Stimulated activated naive CD8-positive, alpha-beta T cell treated with anti-CD3 and anti-CD28 coated beads, Interleukin-15, Interleukin-2, amounts not matched to agents 100 ng/mL and 50 ng/mL, for 24 hours (primary cell): ENCODE measurements around the gene KMT5B.

Experiments used
- H3K27ac Mint-ChIP-seq: one replicate; pipeline ENCODE4 v1.8.0; 2021; ENCODE audit warnings: mild to moderate bottlenecking, mixed read lengths
- H3K27me3 Mint-ChIP-seq: one replicate; pipeline ENCODE4 v1.8.0; 2021; ENCODE audit warnings: mixed read lengths
- H3K36me3 Mint-ChIP-seq: one replicate; pipeline ENCODE4 v1.8.0; 2021; ENCODE audit warnings: low read depth, mixed read lengths
- H3K4me1 Mint-ChIP-seq: one replicate; pipeline ENCODE4 v1.8.0; 2021; ENCODE audit warnings: low read depth, mixed read lengths
- H3K4me3 Mint-ChIP-seq: one replicate; pipeline ENCODE4 v1.8.0; 2021; ENCODE audit warnings: mild to moderate bottlenecking, mixed read lengths
- H3K9me3 Mint-ChIP-seq: one replicate; pipeline ENCODE4 v1.8.0; 2021; ENCODE audit warnings: mixed read lengths

The KMT5B gene

GRCh38 chr11:68148879-68149278 is 64.2 kb downstream of the KMT5B start:
- H3K4me3 Mint-ChIP-seq = no peak overlapping the region
- peaks cover 4% of the 10 kb centered on the region for H3K4me1 Mint-ChIP-seq
- no peaks in the 10 kb centered on the region for H3K36me3 Mint-ChIP-seq
- no peak overlapping the region for H3K27ac Mint-ChIP-seq
- H3K9me3 Mint-ChIP-seq = no peaks in the 10 kb centered on the region
- H3K27me3 Mint-ChIP-seq = no peaks in the 10 kb centered on the region

- Mint-ChIP-seq H3K27ac (no peak overlapping the region), H3K4me3 (no peak overlapping the region), H3K9me3 (no peaks in the 10 kb centered on the region), H3K4me1 (peaks cover 4% of the 10 kb centered on the region), H3K36me3 (no peaks in the 10 kb centered on the region), H3K27me3 (no peaks in the 10 kb centered on the region)
These were observed 64.9 kb downstream of the KMT5B start for GRCh38 chr11:68148071-68148805.

- Mint-ChIP-seq H3K27me3 (no peaks in the 10 kb centered on the region), H3K4me1 (peaks cover 15% of the 10 kb centered on the region), H3K27ac (no peak overlapping the region), H3K36me3 (no peaks in the 10 kb centered on the region), H3K9me3 (no peaks in the 10 kb centered on the region), H3K4me3 (no peak overlapping the region)
These were observed 66.2 kb downstream of the KMT5B start for GRCh38 chr11:68146704-68147474.

GRCh38 chr11:68146010-68146540 is 67.0 kb downstream of the KMT5B start:
- Mint-ChIP-seq H3K27me3 (no peaks in the 10 kb centered on the region), H3K4me3 (no peak overlapping the region), H3K27ac (no peak overlapping the region), H3K4me1 (peaks cover 22% of the 10 kb centered on the region), H3K9me3 (no peaks in the 10 kb centered on the region), H3K36me3 (no peaks in the 10 kb centered on the region)

- no peaks in the 10 kb centered on the region for H3K27me3 Mint-ChIP-seq
- H3K4me3 Mint-ChIP-seq = no peak overlapping the region
- H3K9me3 Mint-ChIP-seq = no peaks in the 10 kb centered on the region
These were observed 67.8 kb downstream of the KMT5B start for GRCh38 chr11:68145120-68145866.

GRCh38 chr11:68143310-68143689 is 69.8 kb downstream of the KMT5B start:
- peak overlapping the region; percentile 34 for H3K27ac Mint-ChIP-seq

More at GRCh38 chr11:68145120-68145866, 67.8 kb downstream of the KMT5B start:
- Mint-ChIP-seq H3K4me1 (peaks cover 22% of the 10 kb centered on the region), H3K27ac (no peak overlapping the region), H3K36me3 (no peaks in the 10 kb centered on the region)

GRCh38 chr11:68142441-68143309 is 70.4 kb downstream of the KMT5B start:
- peak overlapping the region; percentile 88 for H3K27ac Mint-ChIP-seq
- H3K36me3 Mint-ChIP-seq = no peaks in the 10 kb centered on the region
- H3K4me1 Mint-ChIP-seq = peaks cover 22% of the 10 kb centered on the region

More at GRCh38 chr11:68143310-68143689, 69.8 kb downstream of the KMT5B start:
- H3K4me1 Mint-ChIP-seq = peaks cover 22% of the 10 kb centered on the region
- H3K27me3 Mint-ChIP-seq = no peaks in the 10 kb centered on the region
- no peaks in the 10 kb centered on the region for H3K36me3 Mint-ChIP-seq
- no peak overlapping the region for H3K4me3 Mint-ChIP-seq
- no peaks in the 10 kb centered on the region for H3K9me3 Mint-ChIP-seq

GRCh38 chr11:68142028-68142412 is 71.1 kb downstream of the KMT5B start:
- Mint-ChIP-seq H3K4me3 (peak overlapping the region; percentile 54), H3K36me3 (no peaks in the 10 kb centered on the region), H3K27me3 (no peaks in the 10 kb centered on the region), H3K27ac (peak overlapping the region; percentile 88), H3K4me1 (peaks cover 22% of the 10 kb centered on the region), H3K9me3 (no peaks in the 10 kb centered on the region)

More at GRCh38 chr11:68142441-68143309, 70.4 kb downstream of the KMT5B start:
- Mint-ChIP-seq H3K27me3 (no peaks in the 10 kb centered on the region), H3K4me3 (no peak overlapping the region), H3K9me3 (no peaks in the 10 kb centered on the region)

GRCh38 chr11:68141246-68142027 is 71.7 kb downstream of the KMT5B start:
- H3K27me3 Mint-ChIP-seq = no peaks in the 10 kb centered on the region
- peak overlapping the region; percentile 88 for H3K27ac Mint-ChIP-seq
- H3K4me3 Mint-ChIP-seq = no peak overlapping the region
- H3K36me3 Mint-ChIP-seq = no peaks in the 10 kb centered on the region
- H3K9me3 Mint-ChIP-seq = no peaks in the 10 kb centered on the region
- peaks cover 22% of the 10 kb centered on the region for H3K4me1 Mint-ChIP-seq

GRCh38 chr11:68140496-68141245 is 72.4 kb downstream of the KMT5B start:
- H3K27me3 Mint-ChIP-seq = no peaks in the 10 kb centered on the region
- H3K27ac Mint-ChIP-seq = no peak overlapping the region
- H3K4me3 Mint-ChIP-seq = no peak overlapping the region
- H3K9me3 Mint-ChIP-seq = no peaks in the 10 kb centered on the region
- H3K4me1 Mint-ChIP-seq = peaks cover 22% of the 10 kb centered on the region
- no peaks in the 10 kb centered on the region for H3K36me3 Mint-ChIP-seq

- no peak overlapping the region for H3K4me3 Mint-ChIP-seq
- peaks cover 4% of the 10 kb centered on the region for H3K9me3 Mint-ChIP-seq
- H3K4me1 Mint-ChIP-seq = peaks cover 17% of the 10 kb centered on the region
- no peaks in the 10 kb centered on the region for H3K36me3 Mint-ChIP-seq
- peaks cover 4% of the 10 kb centered on the region for H3K27me3 Mint-ChIP-seq
- H3K27ac Mint-ChIP-seq = no peak overlapping the region
These were observed 74.9 kb downstream of the KMT5B start for GRCh38 chr11:68138237-68138636.

GRCh38 chr11:68137833-68138232 is 75.3 kb downstream of the KMT5B start:
- Mint-ChIP-seq H3K27ac (no peak overlapping the region), H3K4me1 (peaks cover 14% of the 10 kb centered on the region), H3K9me3 (peaks cover 4% of the 10 kb centered on the region), H3K4me3 (no peak overlapping the region), H3K27me3 (peaks cover 4% of the 10 kb centered on the region), H3K36me3 (peaks cover under 1% of the 10 kb centered on the region)

- Mint-ChIP-seq H3K27ac (no peak overlapping the region), H3K4me3 (no peak overlapping the region), H3K4me1 (peaks cover 7% of the 10 kb centered on the region), H3K27me3 (peaks cover 4% of the 10 kb centered on the region), H3K9me3 (peaks cover 9% of the 10 kb centered on the region), H3K36me3 (peaks cover 9% of the 10 kb centered on the region)
These were observed 76.2 kb downstream of the KMT5B start for GRCh38 chr11:68136866-68137265.
